NCI-H69 (cell line): ENCODE measurements around the gene ZBTB39.
"Not testable (repeated sequence)": the region's sequence is repeated elsewhere in the genome, so short reads cannot be mapped to it uniquely, and the experiment has no call there.

Experiments used
- DNase-seq: peaks from one replicate; lab custom pipeline; 2025; lab: John Stamatoyannopoulos, UW

ZBTB39 gene, protein sequence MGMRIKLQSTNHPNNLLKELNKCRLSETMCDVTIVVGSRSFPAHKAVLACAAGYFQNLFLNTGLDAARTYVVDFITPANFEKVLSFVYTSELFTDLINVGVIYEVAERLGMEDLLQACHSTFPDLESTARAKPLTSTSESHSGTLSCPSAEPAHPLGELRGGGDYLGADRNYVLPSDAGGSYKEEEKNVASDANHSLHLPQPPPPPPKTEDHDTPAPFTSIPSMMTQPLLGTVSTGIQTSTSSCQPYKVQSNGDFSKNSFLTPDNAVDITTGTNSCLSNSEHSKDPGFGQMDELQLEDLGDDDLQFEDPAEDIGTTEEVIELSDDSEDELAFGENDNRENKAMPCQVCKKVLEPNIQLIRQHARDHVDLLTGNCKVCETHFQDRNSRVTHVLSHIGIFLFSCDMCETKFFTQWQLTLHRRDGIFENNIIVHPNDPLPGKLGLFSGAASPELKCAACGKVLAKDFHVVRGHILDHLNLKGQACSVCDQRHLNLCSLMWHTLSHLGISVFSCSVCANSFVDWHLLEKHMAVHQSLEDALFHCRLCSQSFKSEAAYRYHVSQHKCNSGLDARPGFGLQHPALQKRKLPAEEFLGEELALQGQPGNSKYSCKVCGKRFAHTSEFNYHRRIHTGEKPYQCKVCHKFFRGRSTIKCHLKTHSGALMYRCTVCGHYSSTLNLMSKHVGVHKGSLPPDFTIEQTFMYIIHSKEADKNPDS

DNA sequence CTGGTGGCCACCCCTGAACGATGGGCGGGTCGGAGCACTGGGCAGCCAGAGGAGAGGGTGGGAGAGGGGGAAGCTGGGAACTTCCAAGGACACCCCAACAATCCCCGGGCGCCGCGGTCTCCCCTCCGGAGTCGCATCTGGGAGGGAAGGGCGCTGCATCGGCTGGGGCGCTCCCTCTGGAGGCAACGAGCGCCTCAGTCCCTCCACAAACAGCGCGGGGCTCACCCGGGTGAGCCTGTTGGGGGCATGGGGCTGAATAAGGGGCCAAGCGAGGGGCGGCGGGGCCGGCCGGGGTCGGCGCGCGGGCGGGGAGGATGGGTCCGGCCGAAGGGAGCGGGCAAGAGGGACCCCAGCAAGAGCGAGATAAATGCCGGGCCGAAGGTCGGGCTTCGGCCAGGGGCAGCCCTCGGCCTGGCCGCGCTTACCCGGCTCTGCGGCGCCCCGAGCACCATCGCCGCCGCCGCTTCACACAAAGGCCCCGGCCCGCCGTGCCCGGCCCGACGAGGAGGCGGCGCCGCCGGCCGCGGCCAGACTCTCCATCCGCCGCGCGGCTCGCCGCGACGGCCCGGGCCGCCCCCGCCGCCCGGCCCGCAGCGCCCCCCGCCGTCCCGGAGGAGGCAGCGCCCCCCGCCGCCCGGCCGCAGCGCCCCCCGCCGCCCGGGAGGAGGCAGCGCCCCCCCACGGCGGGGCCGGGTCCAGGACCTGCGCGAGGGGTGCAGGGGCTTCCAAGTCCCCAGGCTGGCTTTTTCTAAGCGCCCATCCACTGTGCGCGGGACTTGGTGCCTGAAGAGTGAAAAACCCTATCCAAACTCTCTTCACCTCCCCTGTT, at the start of gene ZBTB39:
TSS of gene ZBTB39 (minus strand) at position 567 of the 829 bp plus-strand sequence. CDS start 1,629 bp downstream, outside the sequence.
- peak; percentile 85 for DNase-seq

- DNase-seq: no peak
Measured at GRCh38 chr12:57055824-57056223, 49.5 kb upstream of the ZBTB39 start.

DNA sequence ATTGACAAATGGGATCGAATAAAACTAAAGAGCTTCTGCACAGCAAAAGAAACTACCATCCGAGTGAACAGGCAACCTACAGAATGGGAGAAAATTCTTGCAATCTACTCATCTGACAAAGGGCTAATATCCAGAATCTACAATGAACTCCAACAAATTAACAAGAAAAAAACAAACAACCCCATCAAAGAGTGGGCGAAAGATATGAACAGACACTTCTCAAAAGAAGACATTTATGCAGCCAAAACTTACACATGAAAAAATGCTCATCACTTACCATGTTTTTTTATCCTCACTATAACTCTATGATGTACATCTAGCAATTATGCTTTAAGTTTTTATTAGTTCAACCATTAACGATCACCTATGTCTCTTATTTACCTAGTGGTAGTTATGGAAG, 47.6 kb upstream of the ZBTB39 start:
- not testable (repeated sequence) for DNase-seq

- DNase-seq: not testable (repeated sequence)
Measured at GRCh38 chr12:57053146-57053545, 46.8 kb upstream of the ZBTB39 start.

GRCh38 chr12:57051011-57051410, 44.7 kb upstream of the ZBTB39 start:
- no peak for DNase-seq

- peak; percentile 14 for DNase-seq
Measured at GRCh38 chr12:57049890-57050289, 43.5 kb upstream of the ZBTB39 start, which contains the start of gene MYO1A. Gene MYO1A (minus strand): TSS chr12:57050129. CDS start chr12:57048323, 1,806 bp downstream.

DNA sequence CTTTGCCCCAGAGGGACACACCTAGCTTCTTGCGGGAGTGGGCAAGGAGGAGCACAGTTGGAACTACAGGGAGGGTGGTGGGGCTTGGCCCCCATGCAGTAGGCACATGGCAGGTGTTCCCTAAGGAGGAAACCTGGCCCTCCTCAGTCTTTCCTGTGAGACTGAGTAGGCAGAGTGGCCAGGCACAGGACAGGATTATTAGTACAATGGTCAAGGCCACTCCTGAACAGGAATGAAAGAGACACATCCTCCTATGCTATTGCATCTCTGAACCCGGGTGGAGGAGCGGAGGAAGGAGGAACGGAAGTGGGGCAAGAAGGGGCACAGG, 42.7 kb upstream of the ZBTB39 start:
- no peak for DNase-seq

DNA sequence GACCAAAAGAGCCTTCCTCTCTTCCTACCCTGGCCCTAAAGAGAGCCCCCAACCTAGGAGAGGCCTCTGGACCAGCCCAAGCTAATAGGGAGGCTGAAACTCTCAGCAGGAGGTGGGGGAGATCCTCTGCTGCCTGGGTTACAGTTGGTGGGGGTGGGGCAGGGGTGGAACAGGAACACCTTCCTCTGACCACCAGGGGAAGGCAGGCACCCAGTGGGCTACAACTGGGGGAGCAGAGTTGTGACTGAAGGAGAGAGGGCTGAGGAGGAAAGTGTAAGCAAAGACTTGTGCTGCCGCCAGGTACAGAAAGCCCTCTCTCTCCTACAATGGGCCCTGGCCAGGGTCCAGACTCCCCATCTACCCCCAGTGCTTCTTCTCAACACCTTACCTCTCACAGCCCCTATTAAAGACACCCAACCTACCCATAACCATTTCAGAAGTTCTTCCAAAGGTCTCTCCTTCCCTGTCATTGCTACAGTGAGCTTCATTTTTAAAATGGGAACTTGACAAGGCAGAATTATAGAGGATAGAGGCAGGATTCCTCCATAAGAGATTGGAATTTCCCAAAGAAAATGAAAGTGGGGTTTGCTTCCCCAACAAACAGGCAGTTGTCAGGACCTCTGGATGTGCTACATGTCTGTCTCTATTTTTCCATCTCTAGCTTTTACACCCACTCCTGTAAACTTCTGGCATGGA, 42.2 kb upstream of the ZBTB39 start:
- DNase-seq: peak; percentile 11

DNA sequence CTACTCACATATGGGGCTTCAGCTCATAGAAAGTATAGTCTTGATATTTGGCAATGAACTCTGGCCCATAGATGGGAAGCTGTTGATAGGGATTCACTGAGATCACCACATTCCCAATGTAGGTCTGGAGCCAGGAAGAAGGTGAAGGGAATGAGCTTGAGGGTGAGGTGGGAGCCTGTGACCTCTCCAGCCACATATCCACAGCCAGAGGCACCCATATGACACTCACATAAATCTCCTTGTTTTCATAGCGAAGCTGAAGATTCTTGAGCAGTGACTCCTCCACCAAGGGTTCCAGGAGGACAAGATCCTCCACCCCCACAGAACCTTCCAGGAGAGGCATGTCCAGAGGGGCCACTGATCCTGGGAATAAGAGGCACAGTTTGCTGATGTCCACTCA, 41.6 kb upstream of the ZBTB39 start:
- DNase-seq: no peak

- no peak for DNase-seq
Measured at GRCh38 chr12:57046947-57047890, 40.9 kb upstream of the ZBTB39 start.

GRCh38 chr12:57046086-57046791, 39.9 kb upstream of the ZBTB39 start:
- no peak for DNase-seq

DNA sequence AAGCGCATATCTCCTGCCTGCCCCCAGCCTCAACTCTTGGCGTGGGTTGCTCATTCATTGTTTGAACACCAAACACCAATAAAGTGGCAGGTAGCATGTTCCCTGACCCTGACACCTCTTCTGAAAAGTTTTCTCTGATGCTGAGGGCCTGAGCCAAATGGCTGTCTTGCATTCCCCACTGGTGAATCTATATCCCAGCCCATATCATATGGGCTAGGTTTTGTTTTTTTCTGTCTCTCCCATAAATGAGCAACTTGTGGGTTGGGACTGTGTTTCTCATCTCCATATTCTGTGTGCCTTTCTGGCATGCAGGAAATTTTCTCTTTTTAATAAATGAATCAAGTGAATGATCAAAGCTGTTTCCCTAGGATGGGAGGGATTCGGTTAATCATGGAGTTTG, 38.5 kb upstream of the ZBTB39 start:
- DNase-seq: no peak

DNA sequence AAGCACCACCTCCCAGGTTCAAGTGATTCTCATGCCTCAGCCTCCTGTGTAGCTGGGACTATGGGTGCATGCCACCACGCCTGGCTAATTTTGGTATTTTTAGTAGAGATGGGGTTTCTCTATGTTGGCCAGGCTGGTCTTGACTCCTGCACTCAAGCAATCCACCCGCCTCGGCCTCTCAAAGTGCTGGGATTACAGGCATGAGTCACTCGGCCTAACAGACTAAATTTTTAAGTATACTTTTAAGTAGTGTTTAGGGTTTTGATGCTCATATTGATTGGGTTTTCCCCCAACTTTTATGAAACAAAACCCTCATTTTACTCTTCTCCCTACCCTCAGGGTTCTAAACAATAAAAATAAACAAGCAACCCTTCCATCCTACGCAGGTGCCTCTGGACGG, 38.1 kb upstream of the ZBTB39 start:
- DNase-seq: no peak

DNA sequence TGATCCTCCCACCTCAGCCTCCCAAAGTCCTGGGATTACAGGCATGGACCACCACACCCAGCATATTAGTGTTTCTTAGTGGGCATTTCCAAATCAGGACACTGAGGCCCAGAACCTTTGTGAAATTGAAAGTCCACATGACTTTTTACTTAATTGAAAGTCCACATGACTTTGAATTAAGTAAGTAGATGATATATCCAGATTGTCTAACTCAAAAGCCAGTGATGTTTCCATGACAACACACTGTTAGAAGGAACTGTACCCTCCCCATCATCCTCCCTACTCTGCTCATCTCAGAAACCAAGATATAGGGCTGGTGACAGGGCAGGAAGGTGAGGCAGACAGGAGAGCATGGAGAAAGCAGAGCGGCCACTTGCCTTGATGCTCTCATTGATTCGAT, 36.3 kb upstream of the ZBTB39 start:
- no peak for DNase-seq

- DNase-seq: no peak
Measured at GRCh38 chr12:57040750-57041149, 34.4 kb upstream of the ZBTB39 start.

GRCh38 chr12:57040211-57040610, 33.9 kb upstream of the ZBTB39 start:
- no peak for DNase-seq

- DNase-seq: no peak
Measured at GRCh38 chr12:57039016-57039798, 32.9 kb upstream of the ZBTB39 start.

DNA sequence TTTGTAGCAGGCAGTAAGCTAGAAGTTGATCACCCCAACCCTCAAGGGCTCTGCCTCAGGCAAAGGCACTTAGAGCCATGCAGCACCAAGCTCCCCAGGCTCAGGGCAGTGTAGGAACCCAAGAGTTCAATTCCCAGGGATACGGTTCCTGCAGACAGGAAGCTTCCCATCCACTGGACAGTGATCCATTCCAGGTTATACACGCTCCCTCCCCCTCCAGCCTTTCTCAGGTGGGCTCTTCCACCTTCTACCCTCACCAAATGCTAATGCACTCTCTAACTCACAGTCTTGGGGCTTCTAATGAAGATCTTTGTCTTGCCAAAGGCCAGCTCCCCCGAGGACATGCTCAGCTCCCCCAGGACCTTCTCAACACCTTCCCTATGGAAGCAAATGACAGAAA, 30.9 kb upstream of the ZBTB39 start:
- DNase-seq: peak; percentile 33

- DNase-seq: no peak
Measured at GRCh38 chr12:57033431-57033830, 27.1 kb upstream of the ZBTB39 start.
